Trophoblast cell (in vitro differentiated cells and primary cell): ENCODE measurements around the gene ASAP3.

Experiments used
- DNase-seq, 2 donors: peaks; one replicate each; pipeline ENCODE4 v3.0.0-alpha.2; 2016
- H2AFZ ChIP-seq: 2 replicates; pipeline ENCODE4 v1.6.1; 2013; ENCODE audit warnings: low read length, moderate library complexity, mild to moderate bottlenecking; ENCODE audit not compliant: insufficient read depth, poor library complexity
- H2AK5ac ChIP-seq: 2 replicates; pipeline ENCODE4 v1.6.1; 2013; ENCODE audit warnings: mild to moderate bottlenecking, low read length
- H2BK120ac ChIP-seq: 2 replicates; pipeline ENCODE4 v1.6.1; 2013; ENCODE audit warnings: low read length, mild to moderate bottlenecking, moderate library complexity; ENCODE audit not compliant: insufficient read depth, poor library complexity
- H2BK12ac ChIP-seq: 2 replicates; pipeline ENCODE4 v1.6.1; 2013; ENCODE audit warnings: mild to moderate bottlenecking, low read length, moderate library complexity
- H2BK5ac ChIP-seq: 2 replicates; pipeline ENCODE4 v1.6.1; 2013; ENCODE audit warnings: low read length, low read depth, moderate library complexity, mild to moderate bottlenecking; ENCODE audit not compliant: poor library complexity
- H3K14ac ChIP-seq: 2 replicates; pipeline ENCODE4 v1.6.1; 2013; ENCODE audit warnings: mild to moderate bottlenecking, low read length
- H3K18ac ChIP-seq: 2 replicates; pipeline ENCODE4 v1.6.1; 2013; ENCODE audit warnings: mild to moderate bottlenecking, low read length
- H3K23ac ChIP-seq: 2 replicates; pipeline ENCODE4 v1.6.1; 2013; ENCODE audit warnings: low read length
- H3K27ac ChIP-seq: 2 replicates; pipeline ENCODE4 v1.5.1; 2013; ENCODE audit warnings: low read depth, mild to moderate bottlenecking, inconsistent platforms, low read length, moderate library complexity
- H3K27me3 ChIP-seq: 2 replicates; pipeline ENCODE4 v1.6.1; 2013; ENCODE audit warnings: inconsistent platforms, mild to moderate bottlenecking, low read length, moderate library complexity; ENCODE audit not compliant: insufficient read depth
- H3K36me3 ChIP-seq, 2 experiments: 1 replicate in 1 of 2; 2 replicates in 1 of 2; pipeline ENCODE4 v1.6.1; 2013; ENCODE audit warnings: low read length in 2 of 2, mild to moderate bottlenecking in 2 of 2, moderate library complexity in 1 of 2; ENCODE audit not compliant: insufficient read depth in 2 of 2, control insufficient read depth in 1 of 2
- H3K4ac ChIP-seq: 2 replicates; pipeline ENCODE4 v1.6.1; 2013; ENCODE audit warnings: low read depth, mild to moderate bottlenecking, low read length, moderate library complexity
- H3K4me1 ChIP-seq, 2 experiments: 1 replicate in 1 of 2; 2 replicates in 1 of 2; pipeline ENCODE4 v1.6.1; 2013; ENCODE audit warnings: low read length in 2 of 2, mild to moderate bottlenecking in 2 of 2, moderate library complexity in 1 of 2; ENCODE audit not compliant: insufficient read depth in 2 of 2, control insufficient read depth in 1 of 2
- H3K4me2 ChIP-seq: 2 replicates; pipeline ENCODE4 v1.6.1; 2013; ENCODE audit warnings: inconsistent platforms, mild to moderate bottlenecking, low read length, moderate library complexity
- H3K4me3 ChIP-seq: 2 replicates; pipeline ENCODE4 v1.5.1; 2013; ENCODE audit warnings: mild to moderate bottlenecking, low read depth, low read length, inconsistent platforms
- H3K79me1 ChIP-seq: one replicate; pipeline ENCODE4 v1.6.1; 2013; ENCODE audit warnings: low read length
- H3K79me2 ChIP-seq: 2 replicates; pipeline ENCODE4 v1.6.1; 2013; ENCODE audit warnings: low read length, mild to moderate bottlenecking; ENCODE audit not compliant: control insufficient read depth, insufficient read depth, poor library complexity
- H3K9ac ChIP-seq: 2 replicates; pipeline ENCODE4 v1.6.1; 2013; ENCODE audit warnings: mild to moderate bottlenecking, low read length
- H3K9me3 ChIP-seq: 2 replicates; pipeline ENCODE4 v1.6.1; 2013; ENCODE audit warnings: low read depth, mild to moderate bottlenecking, control low read depth, inconsistent platforms, low read length; ENCODE audit not compliant: insufficient read depth
- H4K12ac ChIP-seq: 2 replicates; pipeline ENCODE4 v1.6.1; 2013; ENCODE audit warnings: low read depth, mild to moderate bottlenecking, low read length, moderate library complexity
- H4K8ac ChIP-seq: 2 replicates; pipeline ENCODE4 v1.6.1; 2013; ENCODE audit warnings: low read depth, mild to moderate bottlenecking, low read length, moderate library complexity
- H4K91ac ChIP-seq: one replicate; pipeline ENCODE4 v1.6.1; 2013; ENCODE audit warnings: low read depth, mild to moderate bottlenecking, low read length, moderate library complexity
- whole genome bisulfite sequencing: extraction: QIAGEN DNeasy Blood & Tissue Kit; methylation state at CpG from one replicate; pipeline ENCODE4 v1.1.7; 2013; ENCODE audit warnings: missing lambda C conversion rate; ENCODE audit not compliant: insufficient read length, insufficient coverage; ENCODE audit errors: extremely low coverage; 5-methylcytosine and 5-hydroxymethylcytosine counted together

ASAP3 gene

GRCh38 chr1:23485002-23485332, 988 bp upstream of the ASAP3 start:
- no peak overlapping the region for H3K4me3 ChIP-seq
- H2BK12ac ChIP-seq: no peak overlapping the region
- H3K79me1 ChIP-seq: peaks cover 2% of the 10 kb centered on the region
- H4K8ac ChIP-seq: peak overlapping the region; percentile 20
- H3K27ac ChIP-seq: no peak overlapping the region
- H4K12ac ChIP-seq: no peak overlapping the region
- peak overlapping the region; percentile 53 for H3K4me2 ChIP-seq
- H3K79me2 ChIP-seq: peaks cover 3% of the 10 kb centered on the region
- H2AK5ac ChIP-seq: no peak overlapping the region
- H3K4me1 ChIP-seq: peaks cover 3 to 9% of the 10 kb centered on the region in 2 experiments
- no peaks in the 10 kb centered on the region for H3K9me3 ChIP-seq
- no CpG with 5 or more reads among the region's 7 CpGs for WGBS
- H3K9ac ChIP-seq: peak overlapping the region; percentile 68
- H3K18ac ChIP-seq: no peak overlapping the region
- H2BK120ac ChIP-seq: no peak overlapping the region
- no peak overlapping the region for H3K4ac ChIP-seq
- H3K14ac ChIP-seq: no peak overlapping the region
- H2BK5ac ChIP-seq: no peak overlapping the region
- no peaks in the 10 kb centered on the region for H3K27me3 ChIP-seq
- H3K36me3 ChIP-seq: no peaks in the 10 kb centered on the region
- no peak overlapping the region for H4K91ac ChIP-seq
- peak in 1 of 2 donors; percentile 68 for DNase-seq
- H2AFZ ChIP-seq: no peak overlapping the region
- no peak overlapping the region for H3K23ac ChIP-seq

GRCh38 chr1:23484253-23485001, 448 bp upstream of the ASAP3 start:
- no CpG with 5 or more reads among the region's 54 CpGs for WGBS
- Histone ChIP-seq H4K91ac (no peak overlapping the region), H3K9ac (peak overlapping the region; percentile 68), H3K79me1 (peaks cover 2% of the 10 kb centered on the region), H4K12ac (no peak overlapping the region), H2BK12ac (no peak overlapping the region), H4K8ac (peak overlapping the region; percentile 20), H2BK5ac (no peak overlapping the region), H3K9me3 (no peaks in the 10 kb centered on the region), H2BK120ac (no peak overlapping the region), H3K4me1 (peaks cover 3 to 9% of the 10 kb centered on the region in 2 experiments), H3K4me2 (peak overlapping the region; percentile 53), H3K79me2 (peaks cover 3% of the 10 kb centered on the region), H2AFZ (peak overlapping the region; percentile 91), H3K27me3 (no peaks in the 10 kb centered on the region), H3K18ac (no peak overlapping the region), H3K14ac (no peak overlapping the region), H3K27ac (no peak overlapping the region), H3K4me3 (peak overlapping the region; percentile 69), H3K4ac (no peak overlapping the region), H3K23ac (no peak overlapping the region), H2AK5ac (no peak overlapping the region), H3K36me3 (no peaks in the 10 kb centered on the region)
- peak; percentile 92 for DNase-seq

GRCh38 chr1:23481904-23482303, 2.1 kb downstream of the ASAP3 start:
- no peak overlapping the region for H3K9ac ChIP-seq
- DNase-seq: no peak
- H3K4me3 ChIP-seq: no peak overlapping the region
- no peaks in the 10 kb centered on the region for H3K27me3 ChIP-seq
- peaks cover 2% of the 10 kb centered on the region for H3K79me1 ChIP-seq
- no peak overlapping the region for H3K18ac ChIP-seq
- H3K27ac ChIP-seq: no peak overlapping the region
- H4K12ac ChIP-seq: no peak overlapping the region
- no peak overlapping the region for H2BK120ac ChIP-seq
- no peak overlapping the region for H3K4ac ChIP-seq
- H3K14ac ChIP-seq: no peak overlapping the region
- no peak overlapping the region for H4K91ac ChIP-seq
- no peak overlapping the region for H3K4me2 ChIP-seq
- peaks cover 3% of the 10 kb centered on the region for H3K79me2 ChIP-seq
- WGBS: no CpG with 5 or more reads among the region's 6 CpGs
- no peaks in the 10 kb centered on the region for H3K9me3 ChIP-seq
- no peak overlapping the region for H2BK12ac ChIP-seq
- H2AFZ ChIP-seq: no peak overlapping the region
- no peak overlapping the region for H4K8ac ChIP-seq
- H3K23ac ChIP-seq: no peak overlapping the region
- H2AK5ac ChIP-seq: no peak overlapping the region
- H2BK5ac ChIP-seq: no peak overlapping the region
- peaks cover 3 to 18% of the 10 kb centered on the region in 2 experiments for H3K4me1 ChIP-seq
- H3K36me3 ChIP-seq: no peaks in the 10 kb centered on the region

GRCh38 chr1:23481026-23481597, 2.9 kb downstream of the ASAP3 start:
- H3K79me2 ChIP-seq: peaks cover 3% of the 10 kb centered on the region
- H4K91ac ChIP-seq: no peak overlapping the region
- no peak overlapping the region for H2BK5ac ChIP-seq
- H3K4me2 ChIP-seq: no peak overlapping the region
- no peak overlapping the region for H2AK5ac ChIP-seq
- H3K4me1 ChIP-seq: peaks cover 3 to 18% of the 10 kb centered on the region in 2 experiments
- H2AFZ ChIP-seq: no peak overlapping the region
- H3K36me3 ChIP-seq: no peaks in the 10 kb centered on the region
- no peak for DNase-seq
- no peak overlapping the region for H3K18ac ChIP-seq
- H3K79me1 ChIP-seq: peaks cover 2% of the 10 kb centered on the region
- H3K14ac ChIP-seq: no peak overlapping the region
- no peak overlapping the region for H3K23ac ChIP-seq
- H3K4ac ChIP-seq: no peak overlapping the region
- no peak overlapping the region for H4K12ac ChIP-seq
- no peak overlapping the region for H4K8ac ChIP-seq
- H2BK120ac ChIP-seq: no peak overlapping the region
- no peak overlapping the region for H3K27ac ChIP-seq
- no CpG with 5 or more reads among the region's 7 CpGs for WGBS
- no peak overlapping the region for H3K4me3 ChIP-seq
- no peak overlapping the region for H3K9ac ChIP-seq
- no peaks in the 10 kb centered on the region for H3K27me3 ChIP-seq
- H2BK12ac ChIP-seq: no peak overlapping the region
- H3K9me3 ChIP-seq: no peaks in the 10 kb centered on the region
